Erythroblast (primary cell): ENCODE results near the gene NPY4R.
"Not testable (repeated sequence)": the region's sequence is repeated elsewhere in the genome, so short reads cannot be mapped to it uniquely, and the experiment has no call there.

Source experiments
- GATA1 ChIP-seq: IDR thresholded peaks from 2 replicates; pipeline ENCODE4 v1.6.1; 2011; ENCODE audit warnings: low read depth, mild to moderate bottlenecking, control low read depth, low read length, moderate library complexity
- POLR2A ChIP-seq: IDR thresholded peaks from 2 replicates; pipeline ENCODE4 v1.6.1; 2011; ENCODE audit warnings: mild to moderate bottlenecking, low read length

DNA sequence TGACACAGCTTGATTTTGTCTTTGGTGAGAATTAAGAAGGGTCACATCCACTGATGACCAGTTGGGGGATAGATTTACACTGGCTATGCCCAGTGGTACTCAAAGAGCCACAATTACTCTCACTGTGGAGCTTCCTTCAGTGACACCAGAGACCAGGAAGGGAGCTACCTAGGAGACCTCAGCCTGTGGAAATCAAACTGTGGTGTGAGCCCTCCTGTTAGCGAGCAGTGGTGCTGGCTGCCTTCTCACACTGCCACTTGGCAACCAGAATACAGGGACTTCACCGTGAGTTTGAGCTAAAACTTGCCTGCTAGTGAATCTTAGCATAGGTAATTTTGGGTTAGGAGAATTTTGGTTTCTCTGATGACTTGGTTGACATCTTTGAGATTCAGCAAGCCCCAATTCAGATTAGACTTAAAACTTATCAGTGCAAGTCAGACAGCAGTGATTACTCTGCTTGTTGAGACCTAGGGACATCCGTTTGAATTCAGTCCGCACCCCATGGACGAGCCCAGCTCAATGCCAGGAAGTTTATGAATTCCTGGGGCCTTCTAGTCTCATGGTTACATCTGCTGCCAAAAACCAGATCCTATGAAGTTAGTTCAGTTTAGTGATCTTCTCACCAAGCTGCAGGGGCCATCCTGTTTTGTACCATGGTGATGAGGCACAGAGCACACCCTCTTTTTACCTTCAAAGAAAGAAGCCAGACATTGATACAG, 33.4 kb upstream of the NPY4R start:
- TF ChIP-seq POLR2A, GATA1: not testable (repeated sequence)
